Osteocyte (in vitro differentiated cells): Measurements from ENCODE around the gene ADAMTS1. TPM values are rescaled to one million over a fixed set of nuclear protein-coding genes. Genes with fewer than 3 reads are reported as not detected.

Experiments used
- DNase-seq: peaks from one replicate; pipeline ENCODE4 v3.0.0; 2021; ENCODE audit warnings: mixed read lengths; ENCODE audit not compliant: unreplicated experiment; ENCODE audit errors: extremely low spot score
- H3K27ac Mint-ChIP-seq: one replicate; pipeline ENCODE4 v1.8.0; 2021; ENCODE audit warnings: mild to moderate bottlenecking, mixed read lengths; ENCODE audit not compliant: unreplicated experiment
- H3K27me3 Mint-ChIP-seq: one replicate; pipeline ENCODE4 v1.8.0; 2021; ENCODE audit warnings: mixed read lengths; ENCODE audit not compliant: unreplicated experiment
- H3K36me3 Mint-ChIP-seq: one replicate; pipeline ENCODE4 v1.8.0; 2021; ENCODE audit warnings: mixed read lengths; ENCODE audit not compliant: unreplicated experiment
- H3K4me1 Mint-ChIP-seq: one replicate; pipeline ENCODE4 v1.8.0; 2021; ENCODE audit warnings: mixed read lengths; ENCODE audit not compliant: unreplicated experiment
- H3K4me3 Mint-ChIP-seq: one replicate; pipeline ENCODE4 v1.8.0; 2021; ENCODE audit warnings: mild to moderate bottlenecking, moderate library complexity, mixed read lengths; ENCODE audit not compliant: unreplicated experiment
- H3K9me3 Mint-ChIP-seq: one replicate; pipeline ENCODE4 v1.8.0; 2021; ENCODE audit warnings: mixed read lengths; ENCODE audit not compliant: unreplicated experiment
- CTCF ChIP-seq: fragments of 200-600 bp; sonication (generic); IDR thresholded peaks from 2 replicates; pipeline ENCODE4 v1.5.0; 2021; ENCODE audit warnings: antibody characterized with exemption, mild to moderate bottlenecking, moderate library complexity
- total RNA-seq: library from RNA; stranded (reverse); gene quantifications from 2 replicates; pipeline ENCODE4 v1.2.1, GENCODE V29; 2021

The ADAMTS1 gene
- total RNA-seq, 1 donor from 2014 or later, result 38.0 TPM

GRCh38 chr21:26795866-26796329, 49.3 kb downstream of the ADAMTS1 start:
- Mint-ChIP-seq H3K27me3 (peaks cover 3% of the 10 kb centered on the region), H3K27ac (peak overlapping the region; percentile 19), H3K9me3 (peaks cover 6% of the 10 kb centered on the region), H3K4me1 (peaks cover 22% of the 10 kb centered on the region), H3K36me3 (no peaks in the 10 kb centered on the region), H3K4me3 (no peak overlapping the region)
- TF ChIP-seq CTCF, result no peak
- DNase-seq, result no peak

GRCh38 chr21:26795412-26795805, 49.8 kb downstream of the ADAMTS1 start:
- Mint-ChIP-seq H3K9me3 (peaks cover 6% of the 10 kb centered on the region), H3K4me1 (peaks cover 21% of the 10 kb centered on the region), H3K36me3 (no peaks in the 10 kb centered on the region), H3K27me3 (peaks cover 3% of the 10 kb centered on the region), H3K4me3 (no peak overlapping the region), H3K27ac (no peak overlapping the region)
- TF ChIP-seq CTCF, result no peak
- no peak for DNase-seq

- no peak for TF ChIP-seq CTCF
- no peak overlapping the region for H3K27ac Mint-ChIP-seq
- peaks cover 20% of the 10 kb centered on the region for H3K4me1 Mint-ChIP-seq
- no peaks in the 10 kb centered on the region for H3K36me3 Mint-ChIP-seq
- DNase-seq, result no peak
- no peak overlapping the region for H3K4me3 Mint-ChIP-seq
- peaks cover 6% of the 10 kb centered on the region for H3K9me3 Mint-ChIP-seq
- H3K27me3 Mint-ChIP-seq, result peaks cover 3% of the 10 kb centered on the region
Observed at GRCh38 chr21:26794597-26795411, 50.4 kb downstream of the ADAMTS1 start.

GRCh38 chr21:26790296-26790695, 54.9 kb downstream of the ADAMTS1 start:
- Mint-ChIP-seq H3K27ac (no peak overlapping the region), H3K36me3 (no peaks in the 10 kb centered on the region), H3K4me1 (peaks cover 13% of the 10 kb centered on the region), H3K4me3 (no peak overlapping the region), H3K27me3 (peaks cover 3% of the 10 kb centered on the region), H3K9me3 (no peaks in the 10 kb centered on the region)
- no peak for DNase-seq
- no peak for TF ChIP-seq CTCF

GRCh38 chr21:26788790-26789189, 56.4 kb downstream of the ADAMTS1 start:
- Mint-ChIP-seq H3K4me1 (peaks cover 12% of the 10 kb centered on the region), H3K36me3 (no peaks in the 10 kb centered on the region), H3K27me3 (peaks cover 3% of the 10 kb centered on the region), H3K27ac (no peak overlapping the region), H3K4me3 (no peak overlapping the region), H3K9me3 (no peaks in the 10 kb centered on the region)
- no peak for DNase-seq
- no peak for TF ChIP-seq CTCF

Other genes with a start within 250 kb of the ADAMTS1 start
- gene ADAMTS5, start 121.7 kb upstream of the ADAMTS1 start, total RNA-seq, result 62.8 and 65.0 TPM in 2 replicates